ENCODE results near the gene YY1AP1. TPM values are rescaled to one million over a fixed set of nuclear protein-coding genes. Genes with fewer than 3 reads are reported as not detected.
"Not testable (repeated sequence)": the region's sequence is repeated elsewhere in the genome, so short reads cannot be mapped to it uniquely, and the experiment has no call there.

Gene YY1AP1
- total RNA-seq, 1 donor from 2014 or later: 266 TPM

DNA sequence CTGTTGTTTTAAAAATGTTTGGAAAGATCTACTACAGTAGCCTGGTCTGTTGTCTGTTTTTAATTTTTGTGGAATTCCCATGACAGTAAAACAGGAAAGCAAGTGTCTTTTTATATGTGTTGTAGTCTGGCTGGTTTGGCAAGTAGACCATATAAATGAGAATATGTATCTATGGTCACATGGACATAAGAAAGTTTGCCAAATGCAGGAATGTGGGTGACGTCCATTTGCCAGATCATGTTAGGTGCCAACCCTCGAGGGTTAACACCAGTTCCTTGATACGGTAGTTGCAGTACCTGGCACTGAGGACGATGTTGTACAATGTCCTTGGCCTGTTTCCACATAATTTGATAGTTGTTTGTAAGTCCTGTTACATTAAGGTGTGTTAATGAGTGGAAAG lies 6.5 kb upstream of the YY1AP1 start:
- no peak for DNase-seq (ENCODE audit: low spot score)

DNA sequence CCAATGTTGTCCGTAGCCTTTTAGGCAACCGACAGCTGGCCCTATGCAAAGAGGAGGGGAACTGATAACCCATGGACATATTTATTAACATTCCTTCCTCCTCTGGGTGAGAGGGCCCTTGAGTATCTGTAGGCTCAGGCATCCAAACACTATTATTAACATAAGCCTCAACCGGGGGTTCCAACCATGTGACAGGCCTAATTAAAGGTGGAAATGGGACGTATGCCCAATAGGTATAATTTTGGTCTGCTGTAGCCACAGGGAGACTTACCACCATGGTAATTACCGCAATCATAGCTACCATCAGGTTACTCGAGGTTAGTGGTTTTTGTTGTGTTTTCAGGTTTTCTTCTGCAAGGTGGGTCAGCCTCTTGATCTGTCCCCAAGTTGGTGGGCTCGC lies 5.6 kb upstream of the YY1AP1 start:
- DNase-seq (ENCODE audit: low spot score): no peak

DNA sequence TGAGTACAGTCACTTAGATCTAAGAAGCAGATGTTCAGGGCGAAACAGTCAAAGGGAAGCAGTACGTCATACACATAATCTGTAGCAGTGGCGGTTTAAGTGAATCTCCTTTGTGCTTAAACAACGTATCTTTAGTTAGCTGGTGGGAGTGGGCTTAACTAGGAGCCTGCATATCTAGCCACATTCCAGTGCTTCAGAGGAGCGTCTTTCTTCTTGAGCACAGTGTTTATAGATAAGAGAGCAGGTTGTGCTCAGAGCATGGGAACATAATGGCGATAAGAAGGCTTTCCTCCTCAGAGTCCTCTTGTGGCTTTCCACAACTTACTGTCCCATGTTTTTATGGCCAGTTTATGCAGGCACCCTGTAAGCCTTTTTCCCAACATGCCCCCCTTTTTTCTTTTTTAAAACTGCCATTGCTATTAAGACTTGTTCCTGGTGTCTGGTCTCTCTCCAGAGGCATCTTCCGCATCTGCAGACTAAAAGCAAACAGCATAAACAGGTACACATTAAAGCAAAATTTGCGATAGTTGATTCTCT lies 3.5 kb upstream of the YY1AP1 start:
- DNase-seq (ENCODE audit: low spot score): no peak

DNA sequence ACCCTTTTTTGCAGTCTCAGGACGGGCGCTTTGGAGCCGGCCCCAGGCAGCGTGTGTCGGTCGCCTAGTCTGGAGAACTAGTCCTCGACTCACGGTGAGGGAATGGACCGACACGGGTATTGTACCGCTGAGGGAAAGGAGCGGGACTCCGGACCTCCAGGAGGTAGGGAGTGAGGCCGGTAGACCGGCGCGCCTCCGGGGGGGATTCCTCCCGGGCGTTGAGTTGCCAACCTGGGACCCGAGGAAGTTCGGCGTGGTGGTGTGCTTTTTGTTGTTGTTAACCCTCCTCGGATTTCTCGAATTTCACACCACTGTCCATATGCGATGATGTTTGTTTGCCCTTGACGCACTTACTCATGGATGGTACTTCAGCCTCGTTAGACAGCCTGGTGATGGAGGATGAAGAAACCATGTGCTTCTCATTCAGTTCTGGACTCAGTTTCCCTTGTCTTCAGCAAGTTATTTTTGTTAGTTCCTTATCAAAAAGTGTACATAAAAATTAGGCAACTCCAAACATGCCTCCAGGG lies 570 bp upstream of the YY1AP1 start, which contains the start of gene DAP3:
TSS of gene DAP3 (plus strand) at position 11 of the 527 bp plus-strand sequence. CDS start 20,689 bp downstream, outside the sequence.
- DNase-seq (ENCODE audit: low spot score): not testable (repeated sequence)

DNA sequence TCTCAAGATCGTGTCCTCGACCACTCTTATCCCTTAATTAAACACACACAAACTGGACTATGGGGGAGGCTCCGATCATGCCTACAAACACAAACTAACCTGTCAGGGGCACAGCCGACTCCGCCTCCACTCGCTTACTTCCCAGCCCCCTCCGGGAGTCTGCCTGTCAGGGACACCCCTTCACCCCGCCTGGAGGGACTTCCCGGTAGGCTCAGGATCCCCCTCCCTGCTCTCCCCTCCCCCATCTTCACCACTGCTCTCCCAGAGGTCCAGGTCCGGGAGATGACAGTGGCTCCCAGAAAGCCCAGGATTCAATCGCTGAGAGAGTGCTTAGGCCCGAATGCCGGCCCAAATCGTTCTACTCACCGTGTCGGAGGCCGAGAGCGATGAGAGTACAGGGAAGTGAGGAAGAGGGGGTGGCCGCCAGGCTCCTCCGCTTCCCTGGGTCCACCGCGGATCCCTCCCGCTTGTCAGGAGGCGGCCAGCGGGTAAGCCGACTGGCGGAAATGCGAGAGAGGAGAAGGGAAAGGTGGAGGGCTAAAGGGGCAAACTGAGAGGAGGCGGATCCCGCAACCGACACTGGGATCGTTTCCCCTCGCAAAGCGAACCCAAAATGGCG lies 760 bp downstream of the YY1AP1 start:
- not testable (repeated sequence) for DNase-seq (ENCODE audit: low spot score)

DNA sequence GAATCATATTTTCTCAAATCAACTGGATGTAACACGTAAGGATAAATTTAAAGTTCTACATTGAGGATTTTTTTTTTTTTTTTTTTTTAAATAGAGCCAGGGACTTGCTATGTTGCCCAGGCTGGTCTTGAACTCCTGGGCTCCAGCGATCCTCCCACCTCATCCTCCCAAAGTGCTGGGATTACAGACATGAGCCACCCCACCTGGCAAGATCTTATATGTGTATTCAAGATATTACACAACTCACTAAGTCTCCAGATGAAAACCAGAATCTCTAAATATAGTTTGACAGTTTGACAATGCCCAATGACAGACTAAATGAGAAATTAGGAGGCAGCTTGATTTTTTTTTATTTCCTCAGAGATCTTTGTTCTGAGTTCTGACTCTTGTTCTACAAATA lies 6.8 kb downstream of the YY1AP1 start:
- no peak for DNase-seq (ENCODE audit: low spot score)

DNA sequence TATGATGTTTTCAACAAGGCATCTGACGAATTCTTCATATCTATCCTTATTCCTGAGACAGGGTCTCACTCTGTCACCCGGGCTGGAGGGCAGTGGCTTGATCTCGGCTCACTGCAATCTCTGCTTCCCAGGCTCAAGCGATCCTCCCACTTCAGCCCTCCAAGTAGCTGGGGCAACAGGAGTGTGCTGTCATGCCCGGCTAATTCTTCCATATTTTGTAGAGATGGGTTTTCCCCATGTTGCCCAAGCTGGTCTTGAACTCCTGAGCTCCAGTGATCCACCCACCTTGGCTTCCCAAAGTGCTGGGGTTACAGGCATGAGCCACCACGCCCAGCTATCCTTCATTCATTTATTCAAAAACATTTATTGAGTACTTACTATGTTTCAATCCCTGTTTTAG lies 8.0 kb downstream of the YY1AP1 start:
- no peak for DNase-seq (ENCODE audit: low spot score)

DNA sequence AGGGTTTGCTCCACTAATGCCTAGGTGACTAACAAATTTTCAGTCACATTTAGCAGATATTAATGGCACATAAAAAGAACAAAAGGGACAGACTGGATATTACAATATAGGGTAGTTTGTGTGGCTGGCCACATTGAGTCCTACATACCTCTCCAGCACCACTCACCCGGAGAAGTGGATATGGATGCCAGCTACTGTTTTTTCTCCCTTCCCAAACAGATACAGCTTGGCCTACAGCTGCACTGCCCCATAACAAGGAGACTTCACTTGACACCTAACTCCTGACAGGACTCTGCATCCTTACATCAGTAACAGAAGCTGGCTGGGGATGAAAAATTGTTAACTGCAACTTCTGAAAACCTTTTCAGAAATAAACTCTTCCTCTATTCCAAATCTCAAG lies 9.6 kb downstream of the YY1AP1 start:
- DNase-seq (ENCODE audit: low spot score): not testable (repeated sequence)

DNA sequence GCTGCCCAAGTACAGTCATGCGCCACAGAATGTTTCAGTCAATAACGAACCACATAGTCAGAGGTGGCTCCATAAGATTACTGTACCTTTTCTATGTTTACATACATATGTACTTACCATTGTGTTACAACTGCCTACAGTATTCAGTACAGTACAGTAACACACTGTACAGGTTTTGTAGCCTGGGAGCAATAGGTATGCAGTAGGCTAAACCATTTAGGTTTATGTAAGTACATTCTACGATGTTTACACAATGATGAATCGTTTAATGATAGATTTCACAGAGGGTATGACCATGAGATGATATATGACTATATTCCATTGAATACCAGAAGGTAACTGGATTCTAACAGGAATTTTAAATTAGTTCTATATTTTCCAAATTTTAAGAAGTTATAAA lies 10.5 kb downstream of the YY1AP1 start:
- no peak for DNase-seq (ENCODE audit: low spot score)

DNA sequence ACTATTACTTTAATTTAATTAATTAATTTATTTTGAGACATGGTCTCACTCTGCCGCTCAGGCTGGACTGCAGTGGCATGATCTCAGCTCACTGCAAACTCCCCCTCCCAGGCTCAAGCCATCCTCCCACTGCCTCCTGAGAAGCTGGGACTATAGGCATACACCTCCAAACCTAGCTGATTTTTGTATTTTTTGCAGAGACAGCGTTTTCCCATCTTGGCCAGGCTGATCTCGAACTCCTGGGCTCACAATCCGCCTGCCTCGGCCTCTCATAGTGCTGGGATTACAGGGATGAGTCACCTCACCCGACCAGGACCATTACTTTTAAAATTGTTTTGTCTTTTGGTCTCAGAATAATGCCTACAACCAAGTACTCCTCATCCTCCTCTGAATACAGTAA lies 15.6 kb downstream of the YY1AP1 start:
- no peak for DNase-seq (ENCODE audit: low spot score)

DNA sequence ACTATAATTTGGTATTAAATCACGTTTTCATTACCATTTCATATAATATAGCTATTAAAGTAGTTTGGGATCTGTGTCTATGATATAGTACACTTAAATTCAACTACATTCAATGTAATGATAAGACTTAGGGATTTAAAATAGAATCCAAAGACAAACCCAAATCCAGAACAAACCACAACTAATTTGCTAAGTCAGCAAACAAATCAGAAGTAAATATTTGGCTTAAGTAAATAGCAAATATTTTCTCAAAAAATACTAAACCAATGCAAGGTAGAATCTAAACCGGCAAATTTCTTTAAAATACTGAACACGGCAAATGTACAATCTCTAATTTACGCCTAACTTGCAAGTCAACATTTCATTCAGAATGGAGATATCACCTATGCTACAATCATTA lies 16.8 kb downstream of the YY1AP1 start:
- DNase-seq (ENCODE audit: low spot score): no peak

DNA sequence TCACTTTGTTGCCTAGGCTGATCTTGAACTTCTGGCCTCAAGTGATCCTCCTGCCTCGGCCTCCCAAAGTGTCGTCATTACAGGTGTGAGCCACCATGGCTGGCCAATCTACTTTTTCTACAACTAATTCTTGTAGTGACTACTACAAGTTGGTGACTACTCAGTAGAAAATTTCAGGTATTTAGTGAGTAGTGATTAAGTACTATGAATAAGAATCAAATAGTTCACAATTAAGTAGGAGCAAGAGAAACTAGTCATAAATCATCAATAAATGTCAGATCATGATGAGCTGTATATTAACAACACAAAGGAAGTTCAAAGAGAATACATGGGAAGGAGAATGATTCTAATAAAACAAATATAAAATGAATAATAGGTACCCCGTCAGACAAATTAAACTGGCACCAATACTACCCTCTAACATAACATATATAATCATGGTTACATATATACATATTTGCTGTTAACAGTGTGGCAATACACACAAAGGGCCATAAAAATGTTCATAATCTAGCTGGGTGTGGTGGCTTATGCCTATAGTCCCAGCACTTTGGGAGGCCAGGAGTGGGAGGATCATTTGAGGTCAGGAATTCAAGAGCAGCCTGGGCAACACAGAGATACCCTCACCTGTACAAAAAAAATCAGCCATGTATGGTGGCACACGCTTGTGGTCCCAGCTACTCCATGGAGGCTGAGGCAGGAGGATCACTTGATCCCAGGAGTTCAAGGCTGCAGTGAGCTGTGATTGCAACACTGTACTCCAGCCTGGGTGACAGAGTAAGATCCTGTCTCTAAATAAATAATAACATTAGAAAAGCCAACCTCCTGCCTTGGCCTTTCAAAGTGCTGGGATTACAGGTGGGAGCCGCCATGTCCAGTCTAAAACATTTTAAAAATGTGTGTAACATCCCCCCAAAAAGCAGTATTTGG lies 19.1 kb downstream of the YY1AP1 start:
- DNase-seq (ENCODE audit: low spot score): no peak

DNA sequence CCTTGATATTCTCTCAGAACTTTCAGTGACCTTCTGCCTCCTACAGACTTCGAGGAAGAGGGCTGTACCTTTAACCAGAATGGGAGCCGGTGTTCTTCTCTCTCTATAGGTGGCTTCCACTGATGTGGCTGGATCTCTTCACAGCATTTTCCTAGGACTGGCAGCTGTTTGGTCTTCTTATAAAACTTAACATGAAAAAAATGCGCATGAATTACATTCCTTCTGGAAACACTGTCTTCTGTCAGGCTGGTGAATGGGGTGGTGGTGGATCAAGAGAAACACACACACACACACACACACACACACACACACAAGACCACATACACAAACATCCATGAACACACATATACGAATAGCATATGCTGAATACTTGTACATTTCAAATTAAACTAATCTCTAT lies 27.3 kb downstream of the YY1AP1 start:
- not testable (repeated sequence) for DNase-seq (ENCODE audit: low spot score)

DNA sequence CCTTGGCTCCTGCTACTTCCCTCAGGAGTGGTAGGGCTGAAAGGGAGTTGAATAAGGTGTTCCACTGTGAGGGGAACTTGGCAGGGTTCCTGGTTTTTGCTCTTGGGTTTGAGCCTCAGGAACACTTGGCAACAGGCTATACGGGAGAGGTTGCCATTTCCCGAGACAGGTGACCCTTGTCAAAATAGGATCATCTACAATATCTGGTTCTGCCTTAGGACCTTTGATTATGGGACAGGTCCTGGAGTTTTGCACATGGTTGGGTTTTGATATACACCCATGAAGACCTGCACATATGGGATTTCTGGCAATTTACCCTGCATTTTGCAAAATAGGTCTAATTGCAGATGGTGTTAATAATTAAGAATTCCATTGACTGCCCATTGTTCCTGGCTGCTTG lies 31.1 kb downstream of the YY1AP1 start:
- no peak for DNase-seq (ENCODE audit: low spot score)

DNA sequence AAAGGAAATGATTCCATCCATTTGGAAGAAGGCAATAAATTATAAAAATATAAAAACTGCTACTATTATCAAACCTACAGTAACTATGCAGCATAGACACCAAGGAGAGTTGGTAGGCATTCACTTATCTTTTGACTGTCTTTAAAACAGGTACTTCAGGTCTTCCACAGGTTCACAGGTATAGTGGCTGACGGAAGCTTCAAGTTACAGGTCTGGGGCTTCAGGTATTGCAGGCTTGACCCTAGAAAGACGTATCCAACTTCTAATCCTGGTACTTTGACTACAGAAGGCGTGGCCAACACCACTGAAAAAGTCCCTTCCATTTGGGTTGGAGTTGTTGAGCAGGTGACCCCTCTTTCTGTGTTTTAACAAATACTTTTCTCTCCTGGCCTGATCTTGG lies 35.6 kb downstream of the YY1AP1 start:
- DNase-seq (ENCODE audit: low spot score): no peak

DNA sequence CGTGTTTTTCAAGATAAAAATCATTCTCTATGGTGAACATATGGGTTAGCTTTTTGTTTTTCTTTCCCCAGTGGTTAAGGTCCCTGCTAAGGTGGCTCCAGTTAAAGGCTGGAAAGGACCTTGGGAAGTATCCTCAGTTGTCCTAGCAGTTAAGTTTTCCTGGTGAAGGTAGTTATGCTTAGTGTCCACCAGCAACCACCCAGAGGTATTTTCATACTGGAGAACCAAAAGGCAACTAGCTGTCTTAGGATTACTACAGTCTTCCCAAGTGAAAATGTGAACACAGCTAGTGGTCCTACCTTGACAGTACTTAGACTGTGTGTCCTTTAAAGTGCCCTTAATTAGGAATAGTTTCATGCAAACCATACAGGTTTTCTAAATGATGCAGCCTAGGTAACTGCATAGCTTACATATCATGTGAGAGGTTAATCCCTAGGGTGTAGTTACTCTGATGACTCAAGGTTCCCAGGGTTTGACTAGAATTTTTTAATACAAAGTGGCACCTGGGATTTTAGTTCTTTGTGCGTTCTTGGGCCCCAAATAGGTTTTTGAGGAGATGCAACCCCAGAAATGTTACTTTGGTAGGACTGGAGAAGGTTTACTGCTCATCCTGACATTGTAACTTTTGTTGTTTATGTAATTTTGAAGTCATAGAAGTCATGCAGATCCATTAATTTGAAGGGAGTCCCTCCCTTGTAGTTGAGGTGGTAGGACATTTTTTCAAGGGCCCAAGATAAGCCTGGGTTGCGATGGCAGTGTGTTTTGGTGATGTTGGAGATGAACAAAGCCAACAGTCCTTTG lies 36.5 kb downstream of the YY1AP1 start:
- no peak for DNase-seq (ENCODE audit: low spot score)

DNA sequence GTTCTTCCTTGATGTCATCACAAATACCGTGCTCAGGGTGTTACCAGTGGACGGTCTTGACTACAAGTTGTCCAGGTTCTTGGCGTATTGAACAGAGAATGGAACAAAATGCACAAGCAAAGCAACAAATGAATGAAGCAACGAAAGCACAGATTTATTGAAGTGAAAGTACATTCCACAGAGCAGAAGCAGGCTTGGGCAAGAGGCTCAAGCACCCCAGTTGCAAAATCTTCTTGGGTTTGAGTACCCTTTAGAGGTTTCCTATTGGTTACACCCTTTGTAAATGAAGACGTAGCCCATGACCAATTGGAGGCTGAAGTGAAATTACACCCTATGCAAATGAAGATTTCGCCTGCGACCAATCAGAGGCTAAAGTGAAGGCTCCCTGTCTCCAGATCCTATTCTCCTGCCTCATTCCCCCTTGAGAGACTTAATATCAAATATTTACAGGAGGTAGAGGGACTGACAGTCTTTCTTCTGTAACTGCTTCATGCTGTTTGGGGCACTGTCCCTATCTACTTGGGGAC lies 38.3 kb downstream of the YY1AP1 start:
- no peak for DNase-seq (ENCODE audit: low spot score)

DNA sequence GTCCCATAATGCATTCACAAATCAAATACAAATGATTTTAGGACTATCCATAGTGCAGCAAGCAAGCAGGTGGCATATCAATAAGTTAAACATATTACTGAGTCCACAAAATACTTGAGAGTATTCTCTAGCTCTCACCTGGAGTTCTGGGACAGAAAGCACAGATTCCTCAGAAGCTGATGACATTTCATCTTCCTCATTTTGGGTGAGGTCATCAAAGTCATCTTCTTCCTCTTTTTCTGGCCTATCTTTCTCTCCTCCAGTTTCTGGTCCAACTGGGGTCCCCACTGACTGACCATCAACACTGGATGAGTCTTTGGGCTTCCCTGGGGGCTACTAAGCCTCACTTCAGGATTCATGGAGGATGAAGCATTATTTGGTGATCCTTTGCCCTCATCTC lies 38.9 kb downstream of the YY1AP1 start:
- no peak for DNase-seq (ENCODE audit: low spot score)

DNA sequence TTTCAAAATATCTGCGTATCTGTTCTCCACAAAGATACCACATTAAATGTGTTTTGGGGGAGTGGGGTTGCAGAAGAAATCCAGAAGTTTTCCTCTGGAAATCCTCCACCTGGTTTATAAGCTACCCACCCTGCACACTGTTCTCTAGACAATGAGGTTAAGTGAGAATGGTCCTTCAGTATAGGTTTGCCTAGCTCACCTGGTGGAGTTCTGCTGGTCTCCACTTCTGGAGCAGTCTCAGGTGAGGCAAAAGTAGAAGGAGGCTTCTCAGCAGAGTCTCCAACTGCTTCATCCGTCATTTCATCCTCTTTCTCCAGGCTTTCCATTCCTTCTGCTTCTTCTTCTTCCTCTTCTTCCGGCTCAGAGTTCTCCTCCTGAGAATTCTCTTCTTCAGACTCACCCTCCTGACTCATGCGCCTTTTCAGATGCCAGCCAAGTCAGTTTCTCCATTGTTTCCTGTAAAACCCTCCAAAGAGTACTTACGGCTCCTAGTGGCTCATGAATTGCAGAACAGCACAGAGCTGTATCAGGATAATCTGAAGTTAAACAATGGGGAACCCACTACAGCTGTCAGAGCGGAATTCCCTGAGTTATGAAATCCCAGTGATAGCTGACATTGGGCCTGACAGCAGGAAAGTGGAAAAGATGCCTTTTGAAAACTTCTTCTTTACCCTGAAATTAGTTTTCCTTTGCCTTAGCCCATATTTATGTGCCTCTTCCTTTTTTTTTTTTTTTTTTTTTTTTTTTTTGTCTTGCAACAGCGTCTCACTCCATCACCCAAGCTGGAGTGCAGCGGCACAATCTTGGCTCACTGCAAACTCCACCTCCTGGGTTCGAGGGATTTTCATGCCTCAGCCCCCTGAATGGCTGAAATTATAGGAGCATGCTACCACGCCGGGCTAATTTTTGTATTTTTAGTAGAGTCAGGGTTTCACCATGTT lies 40.1 kb downstream of the YY1AP1 start:
- peak; percentile 64 for DNase-seq (ENCODE audit: low spot score)

DNA sequence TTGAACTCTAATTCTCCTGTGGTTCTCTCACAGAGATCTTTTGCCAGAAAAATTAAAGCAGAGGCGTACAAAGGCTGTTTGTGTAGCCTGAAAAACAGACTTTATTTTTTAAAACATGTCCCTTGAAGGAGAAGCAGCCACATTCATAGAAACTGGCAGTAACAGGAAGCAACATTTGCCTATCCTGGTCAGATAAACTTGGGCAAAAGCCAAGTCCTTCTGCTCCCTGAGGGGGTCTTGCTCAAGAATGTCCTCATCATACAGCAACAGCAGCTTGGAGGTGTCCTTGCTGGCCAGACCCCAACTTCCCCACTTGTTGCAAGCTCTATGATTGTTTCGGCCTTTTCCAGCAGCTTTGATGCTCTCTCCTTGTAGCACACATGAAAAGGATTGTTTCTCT lies 42.3 kb downstream of the YY1AP1 start:
- no peak for DNase-seq (ENCODE audit: low spot score)
